ENCODE measurements around the gene VASN. TPM values are rescaled to one million over a fixed set of nuclear protein-coding genes. Genes with fewer than 3 reads are reported as not detected.

The VASN gene
- total RNA-seq, 1 donor from 2014 or later = 33.7 TPM

DNA sequence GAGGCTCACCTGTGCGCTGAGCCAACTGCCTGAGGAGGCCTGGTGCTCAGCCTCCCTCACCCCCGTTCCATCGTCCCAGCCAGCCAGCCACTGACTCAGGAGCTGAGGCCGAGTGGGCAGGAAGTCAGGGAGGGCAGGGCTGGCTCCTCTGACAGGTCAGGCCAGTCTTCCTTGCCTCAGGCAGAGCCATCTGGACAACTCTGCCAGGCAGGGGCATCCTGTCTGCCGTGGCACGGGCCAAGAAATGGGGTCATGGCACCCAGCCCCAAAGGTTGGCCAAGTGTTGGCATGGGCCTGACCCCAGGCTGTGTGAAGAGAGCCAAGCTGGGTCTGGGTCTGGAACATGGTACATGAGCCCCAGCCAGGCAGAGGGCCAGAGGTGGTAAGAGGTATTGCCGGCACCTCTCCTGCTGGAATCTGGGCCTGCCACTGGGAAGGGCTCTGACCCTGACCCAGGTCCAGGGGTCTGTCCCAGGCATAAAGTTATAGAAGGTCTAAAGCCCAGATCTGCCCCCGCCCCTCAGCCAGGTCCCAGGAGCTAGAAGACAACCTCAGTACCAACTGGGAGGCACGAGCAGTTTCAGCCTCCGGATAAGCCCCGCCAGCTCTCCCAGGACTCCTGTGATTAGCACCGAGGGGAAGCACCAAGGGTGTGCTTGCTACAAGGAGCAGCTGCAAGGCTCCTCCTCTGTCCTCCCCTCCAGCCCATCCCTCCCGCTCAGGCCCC, 2.5 kb upstream of the VASN start:
- no peak for DNase-seq (ENCODE audit: low read depth)
- TF ChIP-seq, protein P1, sequence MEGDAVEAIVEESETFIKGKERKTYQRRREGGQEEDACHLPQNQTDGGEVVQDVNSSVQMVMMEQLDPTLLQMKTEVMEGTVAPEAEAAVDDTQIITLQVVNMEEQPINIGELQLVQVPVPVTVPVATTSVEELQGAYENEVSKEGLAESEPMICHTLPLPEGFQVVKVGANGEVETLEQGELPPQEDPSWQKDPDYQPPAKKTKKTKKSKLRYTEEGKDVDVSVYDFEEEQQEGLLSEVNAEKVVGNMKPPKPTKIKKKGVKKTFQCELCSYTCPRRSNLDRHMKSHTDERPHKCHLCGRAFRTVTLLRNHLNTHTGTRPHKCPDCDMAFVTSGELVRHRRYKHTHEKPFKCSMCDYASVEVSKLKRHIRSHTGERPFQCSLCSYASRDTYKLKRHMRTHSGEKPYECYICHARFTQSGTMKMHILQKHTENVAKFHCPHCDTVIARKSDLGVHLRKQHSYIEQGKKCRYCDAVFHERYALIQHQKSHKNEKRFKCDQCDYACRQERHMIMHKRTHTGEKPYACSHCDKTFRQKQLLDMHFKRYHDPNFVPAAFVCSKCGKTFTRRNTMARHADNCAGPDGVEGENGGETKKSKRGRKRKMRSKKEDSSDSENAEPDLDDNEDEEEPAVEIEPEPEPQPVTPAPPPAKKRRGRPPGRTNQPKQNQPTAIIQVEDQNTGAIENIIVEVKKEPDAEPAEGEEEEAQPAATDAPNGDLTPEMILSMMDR (conservative IDR thresholded peaks at IDR 0.05; ENCODE audit: low read depth, low read length) = no peak
- H3K4me3 ChIP-seq (ENCODE audit: low read depth, low read length) = no peak overlapping the region

DNA sequence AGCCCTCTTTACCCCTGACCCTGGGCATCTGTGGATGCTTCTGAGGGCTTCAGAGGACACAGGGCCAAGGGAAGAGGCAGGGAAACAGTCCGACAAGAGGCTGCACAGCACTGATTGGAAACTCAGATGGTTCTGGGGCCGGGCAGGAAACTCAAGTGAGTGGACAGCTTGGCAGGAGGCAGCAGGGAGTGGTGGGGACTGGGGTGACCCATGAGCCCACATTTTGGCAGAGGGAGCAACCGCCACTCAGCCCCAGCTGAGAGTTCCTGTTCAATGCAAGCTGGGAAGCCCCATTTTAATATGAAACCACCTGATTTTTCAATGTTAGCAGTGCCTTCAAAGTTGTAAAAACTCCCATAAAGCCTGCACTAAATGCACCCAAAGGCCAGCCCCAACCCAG, 1.5 kb upstream of the VASN start:
- DNase-seq (ENCODE audit: low read depth) = no peak
- H3K4me3 ChIP-seq (ENCODE audit: low read depth, low read length) = no peak overlapping the region
- TF ChIP-seq, protein P1 (conservative IDR thresholded peaks at IDR 0.05; ENCODE audit: low read depth, low read length) = no peak

DNA sequence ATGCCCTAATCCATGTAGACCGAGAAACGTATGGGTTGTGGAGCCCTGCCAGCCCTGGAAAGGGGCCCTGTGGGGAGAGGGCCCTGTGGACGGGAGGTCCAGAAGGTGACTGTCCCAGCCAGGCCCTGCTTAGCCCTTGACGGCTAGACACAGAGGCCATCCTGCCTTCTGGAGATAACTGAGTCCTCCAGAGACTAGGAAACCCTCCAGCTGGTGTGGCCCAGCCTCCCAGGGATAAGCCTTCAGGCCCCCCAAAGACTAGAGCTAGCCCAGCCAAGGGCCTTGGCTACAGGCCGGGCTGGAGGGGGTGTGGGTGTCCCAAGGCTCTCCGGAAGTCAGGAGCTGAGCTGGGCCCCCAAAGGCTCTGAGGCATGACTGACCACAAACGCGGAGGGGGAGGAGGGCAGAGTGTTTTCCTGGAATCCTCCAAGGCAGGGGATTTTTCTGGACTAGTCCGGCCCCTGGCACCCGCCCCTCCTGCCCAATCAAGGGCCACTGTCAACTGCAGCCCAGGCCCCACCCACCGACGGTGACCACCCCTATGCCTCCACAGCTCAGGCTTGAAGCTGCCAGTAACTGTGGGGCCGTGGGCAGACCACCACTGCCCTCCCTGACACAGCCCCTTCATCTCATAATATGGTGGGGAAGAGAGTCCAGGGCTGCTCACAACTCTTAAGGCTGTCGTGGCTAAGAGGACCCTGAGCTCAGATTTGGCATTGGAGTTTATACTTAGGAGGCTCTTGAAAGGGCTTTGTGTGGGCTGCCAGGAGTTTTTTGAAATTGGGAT, 885 bp upstream of the VASN start:
- DNase-seq (ENCODE audit: low read depth) = no peak
- TF ChIP-seq, protein P1 (conservative IDR thresholded peaks at IDR 0.05; ENCODE audit: low read depth, low read length) = no peak
- H3K4me3 ChIP-seq (ENCODE audit: low read depth, low read length) = peak overlapping the region; percentile 96

DNA sequence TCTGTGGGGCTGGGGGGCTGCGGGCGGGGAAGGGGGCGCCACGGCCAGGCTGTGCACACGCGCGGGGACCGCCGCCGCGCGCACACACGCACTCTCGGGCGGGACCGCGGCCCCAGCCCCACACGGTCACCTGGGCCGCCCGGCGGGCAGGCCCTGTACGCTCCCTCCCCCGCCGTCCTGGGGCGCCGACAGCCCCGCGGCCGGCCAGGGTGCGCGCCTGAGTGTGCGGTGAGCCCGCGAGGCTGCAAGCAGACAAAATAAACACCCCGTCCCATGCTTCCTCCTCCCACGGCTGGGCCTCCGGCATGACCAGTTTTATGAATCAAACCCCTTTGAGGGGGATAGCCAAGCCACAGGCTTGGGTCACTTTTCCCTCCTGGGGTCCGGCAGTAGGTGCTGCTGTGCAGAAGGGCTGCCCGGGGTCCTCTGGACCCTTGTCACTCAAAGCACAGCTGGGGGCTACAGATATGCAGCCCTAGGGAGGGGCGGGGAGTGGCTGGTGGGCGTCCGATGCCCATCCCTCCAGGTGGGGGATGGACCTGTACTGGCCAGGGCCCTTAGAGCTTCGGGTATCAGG, 441 bp downstream of the VASN start:
- peak overlapping the region; percentile 96 for H3K4me3 ChIP-seq (ENCODE audit: low read depth, low read length)
- DNase-seq (ENCODE audit: low read depth) = no peak
- TF ChIP-seq, protein P1 (conservative IDR thresholded peaks at IDR 0.05; ENCODE audit: low read depth, low read length) = no peak

DNA sequence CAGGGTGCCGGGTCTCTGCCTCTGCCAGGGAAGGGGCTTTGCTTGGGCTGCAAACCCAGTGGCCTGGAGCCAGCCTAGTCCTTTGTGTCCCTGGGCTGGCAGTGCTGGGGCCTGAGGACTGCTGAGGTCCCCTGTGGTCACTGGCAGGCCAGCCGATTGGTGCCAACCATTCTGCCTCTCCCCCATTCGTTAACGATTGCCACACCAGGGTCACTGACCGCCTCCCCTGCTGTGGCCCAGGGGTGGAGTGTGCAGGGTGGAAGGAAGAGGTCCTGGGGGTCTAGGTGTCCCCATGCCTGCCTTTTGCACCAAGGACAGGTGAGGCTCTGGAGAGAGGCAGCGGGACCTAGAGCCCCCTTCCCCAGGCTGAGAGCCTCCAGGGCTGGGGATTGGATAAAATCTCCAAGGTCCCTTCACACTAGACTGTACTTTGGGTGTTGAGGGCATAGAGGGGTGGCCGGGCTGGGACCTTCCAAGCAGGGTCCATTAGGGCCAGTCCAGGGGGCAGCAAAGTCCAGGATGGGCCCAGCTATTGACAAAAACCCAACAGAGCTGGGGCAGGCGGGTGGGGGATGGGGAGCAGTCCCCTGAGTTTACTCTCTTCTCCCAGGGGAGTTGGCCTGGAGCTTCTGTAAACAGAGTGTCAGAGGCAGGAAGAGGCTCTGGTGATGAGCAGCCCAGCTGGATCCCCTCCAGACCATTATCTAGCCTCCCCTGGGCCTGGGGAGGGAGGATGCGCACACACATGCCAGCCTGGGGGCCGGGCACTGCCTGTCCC, 1.1 kb downstream of the VASN start:
- TF ChIP-seq, protein P1 (conservative IDR thresholded peaks at IDR 0.05; ENCODE audit: low read depth, low read length) = no peak
- DNase-seq (ENCODE audit: low read depth) = no peak
- peak overlapping the region; percentile 96 for H3K4me3 ChIP-seq (ENCODE audit: low read depth, low read length)

DNA sequence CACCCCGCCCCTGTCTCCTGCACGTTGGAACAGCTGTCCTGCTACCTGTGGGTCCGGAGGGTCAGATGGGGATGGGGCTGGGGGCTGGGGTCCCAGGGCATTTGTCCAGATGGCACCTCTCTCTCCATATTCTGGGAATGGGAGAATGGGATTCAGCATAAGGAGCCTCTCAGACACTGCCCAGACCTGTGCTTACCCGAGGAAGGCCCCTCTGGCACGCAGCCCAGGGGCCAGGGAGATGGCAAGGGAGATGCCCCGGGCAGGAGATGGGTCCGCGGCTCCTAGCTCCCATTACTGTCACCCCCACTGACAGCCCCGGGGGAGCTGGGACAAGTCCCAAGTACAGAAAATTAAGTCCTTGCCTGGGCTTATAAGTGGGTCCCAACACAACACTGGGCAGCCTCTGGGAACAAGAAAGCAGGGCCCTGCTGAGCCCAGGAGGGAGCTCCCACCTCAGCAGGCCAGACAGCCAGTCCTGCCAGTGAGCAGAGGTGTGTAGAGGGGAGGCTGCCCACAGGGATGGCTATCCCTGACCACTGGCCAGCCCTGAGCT, 1.8 kb downstream of the VASN start:
- DNase-seq (ENCODE audit: low read depth) = no peak
- TF ChIP-seq, protein P1 (conservative IDR thresholded peaks at IDR 0.05; ENCODE audit: low read depth, low read length) = no peak
- H3K4me3 ChIP-seq (ENCODE audit: low read depth, low read length) = peak overlapping the region; percentile 96
